GM12872 (cell line): ENCODE results near the gene PPP2R5E.

Experiments used
- TF ChIP-seq, protein P1 (sequence below): IDR thresholded peaks from 3 replicates; pipeline ENCODE4 v1.5.1; 2011; ENCODE audit warnings: low read depth, mild to moderate bottlenecking, low read length, moderate library complexity; ENCODE audit not compliant: insufficient read depth

Gene PPP2R5E

DNA sequence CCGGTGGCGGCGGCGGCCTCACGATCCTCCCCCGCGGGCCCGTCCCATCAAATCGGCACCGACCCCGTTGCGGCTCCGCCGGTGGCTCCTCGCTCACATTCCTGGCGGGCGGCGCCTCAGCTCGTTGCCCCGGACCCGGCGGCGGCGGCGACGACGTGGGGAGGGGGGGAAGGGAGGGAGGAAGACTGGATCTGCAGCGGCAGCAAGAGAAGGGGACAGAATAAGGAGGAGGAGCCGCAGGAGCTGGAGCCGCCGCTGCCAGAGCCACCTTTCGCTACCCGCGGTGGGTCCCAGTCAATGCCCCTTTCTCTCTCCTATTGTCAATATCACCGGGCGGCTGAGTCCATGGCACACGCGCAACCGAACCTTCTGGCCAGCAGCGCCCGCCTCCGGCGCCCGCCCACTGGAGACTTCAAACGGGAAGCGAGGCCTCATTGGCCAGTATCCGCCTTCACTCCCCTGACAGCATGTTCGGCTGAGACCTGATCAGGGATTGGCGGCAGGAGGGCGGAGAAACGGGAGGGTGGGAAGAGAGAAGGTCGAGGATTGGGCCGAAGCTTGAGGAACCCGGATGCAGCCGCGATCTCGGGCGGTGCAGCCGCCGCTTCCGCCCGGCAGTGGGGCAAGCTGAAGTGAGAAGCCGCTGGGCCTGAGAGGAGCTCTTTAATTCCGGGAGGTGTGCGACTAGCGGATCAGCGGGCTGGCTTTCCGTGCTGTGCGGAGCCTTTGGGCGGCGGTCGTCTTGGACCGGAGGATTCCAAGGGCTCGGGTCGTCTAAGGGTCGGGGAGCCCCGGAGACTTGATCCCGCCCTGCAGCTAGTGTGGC, at the start of gene PPP2R5E:
Gene PPP2R5E (minus strand): TSS at position 378 of the 826 bp plus-strand sequence. CDS start 3,692 bp downstream, outside the sequence.
- TF ChIP-seq, protein P1, sequence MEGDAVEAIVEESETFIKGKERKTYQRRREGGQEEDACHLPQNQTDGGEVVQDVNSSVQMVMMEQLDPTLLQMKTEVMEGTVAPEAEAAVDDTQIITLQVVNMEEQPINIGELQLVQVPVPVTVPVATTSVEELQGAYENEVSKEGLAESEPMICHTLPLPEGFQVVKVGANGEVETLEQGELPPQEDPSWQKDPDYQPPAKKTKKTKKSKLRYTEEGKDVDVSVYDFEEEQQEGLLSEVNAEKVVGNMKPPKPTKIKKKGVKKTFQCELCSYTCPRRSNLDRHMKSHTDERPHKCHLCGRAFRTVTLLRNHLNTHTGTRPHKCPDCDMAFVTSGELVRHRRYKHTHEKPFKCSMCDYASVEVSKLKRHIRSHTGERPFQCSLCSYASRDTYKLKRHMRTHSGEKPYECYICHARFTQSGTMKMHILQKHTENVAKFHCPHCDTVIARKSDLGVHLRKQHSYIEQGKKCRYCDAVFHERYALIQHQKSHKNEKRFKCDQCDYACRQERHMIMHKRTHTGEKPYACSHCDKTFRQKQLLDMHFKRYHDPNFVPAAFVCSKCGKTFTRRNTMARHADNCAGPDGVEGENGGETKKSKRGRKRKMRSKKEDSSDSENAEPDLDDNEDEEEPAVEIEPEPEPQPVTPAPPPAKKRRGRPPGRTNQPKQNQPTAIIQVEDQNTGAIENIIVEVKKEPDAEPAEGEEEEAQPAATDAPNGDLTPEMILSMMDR: no peak

DNA sequence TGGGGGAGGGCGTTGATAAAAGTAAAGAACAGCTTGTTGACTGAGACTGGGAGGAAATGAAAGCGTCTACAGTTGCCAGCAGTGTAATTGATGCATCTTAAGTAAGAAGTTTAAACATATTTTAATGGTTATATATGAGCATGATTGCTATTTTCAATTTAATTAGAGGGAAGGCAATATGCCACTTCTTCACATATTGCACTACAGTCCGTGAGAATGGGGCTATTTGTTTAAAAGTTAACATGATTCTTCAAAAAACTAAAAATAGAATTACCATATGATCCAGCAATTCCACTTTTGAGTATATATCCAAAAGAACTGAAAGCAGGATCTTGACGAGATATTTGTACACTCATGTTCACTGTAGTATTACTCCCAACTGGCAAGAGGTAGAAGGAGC, 38.3 kb upstream of the PPP2R5E start:
- TF ChIP-seq, protein P1: no peak

DNA sequence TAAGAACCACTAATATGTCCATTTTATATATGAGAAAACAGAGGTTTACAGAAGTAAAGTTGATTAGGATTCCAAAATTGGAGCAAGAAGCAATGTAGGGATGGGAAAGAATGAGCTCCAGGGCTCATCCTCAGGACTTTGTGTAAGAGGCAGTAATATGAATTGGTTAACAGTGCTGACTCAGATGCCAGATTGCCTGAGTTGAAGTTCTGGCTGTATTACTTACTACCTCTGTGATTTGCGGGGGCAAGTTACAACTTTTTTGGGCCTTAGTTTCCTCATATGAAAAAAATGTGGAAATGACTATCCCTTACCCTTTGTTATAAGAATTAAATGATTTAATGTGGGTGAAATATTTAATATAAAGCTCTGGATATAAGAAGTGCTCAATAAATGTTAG, 35.1 kb upstream of the PPP2R5E start:
- TF ChIP-seq, protein P1: no peak

DNA sequence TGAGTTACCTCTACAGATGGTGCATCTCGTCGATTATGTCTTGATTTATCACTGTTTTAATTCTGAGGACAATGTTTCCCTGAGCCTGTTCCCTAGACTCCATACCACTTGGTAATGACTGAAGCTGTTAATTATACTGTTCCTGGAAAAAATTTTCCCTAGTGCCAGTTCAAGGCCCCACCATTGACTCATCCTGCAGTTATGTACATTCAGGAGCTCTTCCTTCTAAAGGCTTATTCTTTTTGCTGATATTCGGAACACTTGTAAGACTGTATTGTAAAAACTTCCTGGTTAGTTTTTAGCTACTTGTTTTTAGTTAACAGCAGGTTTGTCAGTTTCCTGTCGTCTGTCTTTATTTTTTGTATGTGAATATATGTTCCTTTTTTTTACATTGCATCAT, 30.4 kb upstream of the PPP2R5E start:
- TF ChIP-seq, protein P1: no peak

DNA sequence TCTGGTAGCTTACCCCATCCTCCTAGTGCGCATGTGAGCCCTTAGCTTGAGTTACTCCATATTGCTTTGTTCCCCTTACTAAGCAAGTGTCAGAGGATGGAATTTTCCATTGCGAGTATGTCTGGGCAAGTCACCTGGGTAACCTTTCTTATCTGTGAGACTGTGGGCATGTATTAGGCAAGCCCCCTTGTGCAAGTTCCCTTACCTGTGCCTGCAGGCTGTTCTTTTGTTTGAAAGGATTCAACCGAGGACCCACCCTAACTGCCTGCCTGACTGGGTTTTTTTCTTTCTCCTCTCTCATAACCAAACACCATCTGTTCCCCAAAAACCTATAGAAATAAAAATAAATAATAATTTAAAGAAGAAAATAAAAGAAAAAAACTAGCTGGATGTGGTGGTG, 22.3 kb upstream of the PPP2R5E start:
- TF ChIP-seq, protein P1: no peak

DNA sequence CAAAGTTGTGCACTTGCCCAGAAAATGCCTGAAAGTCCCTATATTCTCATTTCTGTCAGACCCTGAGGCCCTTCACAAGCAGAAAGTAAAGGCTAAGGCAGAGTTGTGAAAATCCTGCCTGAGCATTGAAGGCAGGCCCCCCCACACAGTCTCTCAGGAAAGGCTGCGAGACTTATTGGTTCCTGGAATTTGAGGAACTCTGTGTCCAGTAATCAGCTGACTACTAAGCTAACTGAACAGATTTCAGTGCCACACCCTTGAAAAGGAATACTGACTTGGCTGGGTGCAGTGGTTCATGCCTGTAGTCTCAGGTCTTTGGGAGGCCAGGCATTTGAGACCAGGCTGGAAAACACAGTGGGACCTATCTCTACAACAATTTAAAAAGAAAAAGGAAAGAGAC, 21.1 kb upstream of the PPP2R5E start:
- TF ChIP-seq, protein P1: no peak

DNA sequence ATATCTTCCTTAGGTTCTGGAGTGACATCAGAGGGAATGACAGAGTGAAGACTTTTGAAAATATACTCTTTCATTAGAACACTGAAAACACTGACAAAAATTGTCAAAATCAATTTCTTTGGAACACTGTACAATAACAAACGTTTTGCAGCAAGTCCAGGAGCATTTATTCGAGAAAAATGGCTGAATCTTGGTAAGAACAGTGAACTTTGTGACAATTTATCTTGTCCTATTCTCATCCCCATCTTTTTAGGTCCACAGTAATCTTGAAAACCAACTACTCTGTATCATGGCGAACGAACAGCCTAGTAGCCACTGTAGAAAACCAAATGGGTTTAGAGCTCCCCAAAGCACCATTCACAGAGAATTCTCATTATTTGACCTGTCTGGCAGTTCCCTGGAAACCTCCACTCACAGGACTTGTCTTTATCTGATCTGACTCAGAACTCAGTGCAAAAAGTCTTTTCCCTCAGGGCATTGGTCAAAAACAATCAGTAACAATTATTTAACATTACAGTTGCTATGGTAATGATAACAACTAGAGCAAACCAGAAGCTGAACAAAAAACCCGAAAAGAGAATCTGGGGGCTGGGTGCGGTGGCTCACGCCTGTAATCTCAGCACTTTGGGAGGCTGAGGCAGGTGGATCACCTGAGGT, 20.3 kb upstream of the PPP2R5E start:
- TF ChIP-seq, protein P1: no peak
